ENCODE measurements around the gene CLDN10.

Gene CLDN10

GRCh38 chr13:95516492-95516891, 36.0 kb upstream of the CLDN10 start:
- Histone ChIP-seq H3K9ac (ENCODE audit: low read depth, low read length, poor library complexity) (no peak overlapping the region), H3K27me3 (ENCODE audit: control insufficient read depth in 3 of 3, insufficient read depth in 3 of 3, low read depth in 1 of 3, low read length in 3 of 3) (no peaks in the 10 kb centered on the region), H4K91ac (ENCODE audit: low read depth, low read length, poor library complexity) (no peak overlapping the region), H2BK5ac (ENCODE audit: low read length) (no peak overlapping the region), H3K4me2 (ENCODE audit: insufficient read depth, low read length, poor library complexity, severe bottlenecking) (no peak overlapping the region), H2BK15ac (ENCODE audit: low read length) (no peak overlapping the region), H3K14ac (ENCODE audit: low read length) (no peak overlapping the region), H3K23ac (ENCODE audit: low read depth, low read length, poor library complexity) (no peak overlapping the region), H2AFZ (ENCODE audit: low read length) (no peak overlapping the region), H2BK12ac (ENCODE audit: low read length) (no peak overlapping the region), H3K4me1 (ENCODE audit: control insufficient read depth in 2 of 2, insufficient read depth in 1 of 2, low read depth in 1 of 2, low read length in 2 of 2) (no peaks in the 10 kb centered on the region), H3K4me3 (ENCODE audit: low read length in 2 of 2) (no peak overlapping the region), H3K79me1 (ENCODE audit: low read depth, low read length) (no peaks in the 10 kb centered on the region), H3K27ac (replicated peaks; ENCODE audit: low read length) (no peak overlapping the region), H4K8ac (ENCODE audit: low read depth, low read length) (no peak overlapping the region), H3K9me3 (replicated peaks in 1 of 2; ENCODE audit: control insufficient read depth in 2 of 2, insufficient read depth in 1 of 2, low read depth in 1 of 2, low read length in 2 of 2) (no peaks in the 10 kb centered on the region), H3K4ac (ENCODE audit: low read length) (no peak overlapping the region), H2AK5ac (ENCODE audit: low read depth, low read length) (no peak overlapping the region), H2BK120ac (ENCODE audit: low read depth, low read length) (no peak overlapping the region), H3K18ac (ENCODE audit: low read length) (no peak overlapping the region), H3K36me3 (replicated peaks in 1 of 2; ENCODE audit: control insufficient read depth in 2 of 2, insufficient read depth in 2 of 2, low read length in 2 of 2) (no peaks in the 10 kb centered on the region)
- no peak for DNase-seq (ENCODE audit: low spot score)
- WGBS, 2 donors (ENCODE audit: extremely low coverage in 2 of 2, insufficient read length in 2 of 2, insufficient replicate concordance in 1 of 2) = no CpG with 5 or more reads among the region's 3 CpGs

DNA sequence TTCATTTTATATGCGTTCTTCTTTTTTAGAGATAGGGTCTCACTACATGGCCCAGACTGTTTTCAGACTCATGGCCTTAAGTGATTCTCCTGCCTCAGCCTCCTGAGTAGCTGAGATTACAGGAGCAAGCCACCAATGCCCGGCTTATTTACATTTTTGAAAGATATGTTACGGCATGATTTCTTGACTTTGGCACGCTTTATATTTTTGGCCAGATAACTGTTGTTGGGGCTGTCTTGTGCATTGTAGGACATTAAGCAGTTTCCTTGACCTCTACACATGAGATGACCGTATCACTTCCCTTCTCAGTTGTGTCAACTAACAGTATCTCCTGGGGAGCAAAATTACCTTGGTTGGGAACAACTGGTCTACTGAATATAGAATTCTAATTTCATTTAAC, 28.9 kb upstream of the CLDN10 start:
- no peaks in the 10 kb centered on the region for H3K4me1 ChIP-seq (ENCODE audit: control insufficient read depth in 2 of 2, insufficient read depth in 1 of 2, low read depth in 1 of 2, low read length in 2 of 2)
- no peak overlapping the region for H3K4me3 ChIP-seq (ENCODE audit: low read length in 2 of 2)
- H3K27me3 ChIP-seq (ENCODE audit: control insufficient read depth in 3 of 3, insufficient read depth in 3 of 3, low read depth in 1 of 3, low read length in 3 of 3) = no peaks in the 10 kb centered on the region
- H4K91ac ChIP-seq (ENCODE audit: low read depth, low read length, poor library complexity) = no peak overlapping the region
- no peak overlapping the region for H2BK120ac ChIP-seq (ENCODE audit: low read depth, low read length)
- no peaks in the 10 kb centered on the region for H3K36me3 ChIP-seq (replicated peaks in 1 of 2; ENCODE audit: control insufficient read depth in 2 of 2, insufficient read depth in 2 of 2, low read length in 2 of 2)
- no peak overlapping the region for H2BK15ac ChIP-seq (ENCODE audit: low read length)
- H2BK5ac ChIP-seq (ENCODE audit: low read length) = no peak overlapping the region
- no peak overlapping the region for H2AK5ac ChIP-seq (ENCODE audit: low read depth, low read length)
- H3K4me2 ChIP-seq (ENCODE audit: insufficient read depth, low read length, poor library complexity, severe bottlenecking) = no peak overlapping the region
- no peaks in the 10 kb centered on the region for H3K79me1 ChIP-seq (ENCODE audit: low read depth, low read length)
- no peak overlapping the region for H3K9ac ChIP-seq (ENCODE audit: low read depth, low read length, poor library complexity)
- no peak overlapping the region for H3K4ac ChIP-seq (ENCODE audit: low read length)
- no peak overlapping the region for H2AFZ ChIP-seq (ENCODE audit: low read length)
- no peaks in the 10 kb centered on the region for H3K9me3 ChIP-seq (replicated peaks in 1 of 2; ENCODE audit: control insufficient read depth in 2 of 2, insufficient read depth in 1 of 2, low read depth in 1 of 2, low read length in 2 of 2)
- no peak overlapping the region for H3K14ac ChIP-seq (ENCODE audit: low read length)
- H3K27ac ChIP-seq (replicated peaks; ENCODE audit: low read length) = no peak overlapping the region
- no peak overlapping the region for H3K23ac ChIP-seq (ENCODE audit: low read depth, low read length, poor library complexity)
- DNase-seq (ENCODE audit: low spot score) = no peak
- no CpG with 5 or more reads among the region's 5 CpGs for WGBS, 2 donors (ENCODE audit: extremely low coverage in 2 of 2, insufficient read length in 2 of 2, insufficient replicate concordance in 1 of 2)
- H4K8ac ChIP-seq (ENCODE audit: low read depth, low read length) = no peak overlapping the region
- no peak overlapping the region for H2BK12ac ChIP-seq (ENCODE audit: low read length)
- H3K18ac ChIP-seq (ENCODE audit: low read length) = no peak overlapping the region

DNA sequence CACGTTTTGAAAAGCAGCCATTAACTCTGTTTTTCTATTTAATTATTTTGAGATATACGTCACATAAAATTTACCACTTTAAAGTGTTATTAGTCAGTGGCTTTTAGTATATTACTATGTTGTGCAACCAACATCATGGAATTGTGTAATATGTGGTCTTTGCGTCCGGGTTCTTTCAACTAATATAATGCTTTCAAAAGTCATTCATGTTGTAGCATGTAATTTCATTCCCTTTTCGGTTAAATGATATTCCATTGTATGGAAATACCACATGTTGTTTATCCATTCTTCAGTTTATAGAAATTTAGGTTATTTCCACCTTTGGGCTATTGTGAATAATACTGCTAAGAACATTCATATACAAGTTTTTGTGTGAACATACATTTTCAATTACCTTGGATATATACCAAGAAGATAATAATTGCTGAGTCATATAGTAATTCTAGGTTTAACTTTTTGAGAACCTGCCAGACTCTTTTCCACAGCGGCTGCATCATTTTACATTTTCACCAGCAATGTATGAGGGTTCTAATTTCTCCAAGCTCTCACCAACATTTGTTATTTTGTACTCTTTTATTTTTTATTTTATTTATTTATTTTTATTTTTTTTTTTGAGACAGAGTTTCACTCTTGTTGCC, 28.1 kb upstream of the CLDN10 start:
- no peak overlapping the region for H3K4me3 ChIP-seq (ENCODE audit: low read length in 2 of 2)
- H2BK12ac ChIP-seq (ENCODE audit: low read length) = no peak overlapping the region
- WGBS, 2 donors (ENCODE audit: extremely low coverage in 2 of 2, insufficient read length in 2 of 2, insufficient replicate concordance in 1 of 2) = no CpG with 5 or more reads among the region's 6 CpGs
- no peak overlapping the region for H3K9ac ChIP-seq (ENCODE audit: low read depth, low read length, poor library complexity)
- H3K14ac ChIP-seq (ENCODE audit: low read length) = no peak overlapping the region
- no peaks in the 10 kb centered on the region for H3K4me1 ChIP-seq (ENCODE audit: control insufficient read depth in 2 of 2, insufficient read depth in 1 of 2, low read depth in 1 of 2, low read length in 2 of 2)
- no peak overlapping the region for H2AK5ac ChIP-seq (ENCODE audit: low read depth, low read length)
- H3K23ac ChIP-seq (ENCODE audit: low read depth, low read length, poor library complexity) = no peak overlapping the region
- DNase-seq (ENCODE audit: low spot score) = no peak
- H2BK120ac ChIP-seq (ENCODE audit: low read depth, low read length) = no peak overlapping the region
- H2BK15ac ChIP-seq (ENCODE audit: low read length) = no peak overlapping the region
- H3K27ac ChIP-seq (replicated peaks; ENCODE audit: low read length) = no peak overlapping the region
- H3K36me3 ChIP-seq (replicated peaks in 1 of 2; ENCODE audit: control insufficient read depth in 2 of 2, insufficient read depth in 2 of 2, low read length in 2 of 2) = no peaks in the 10 kb centered on the region
- no peak overlapping the region for H3K18ac ChIP-seq (ENCODE audit: low read length)
- no peak overlapping the region for H4K91ac ChIP-seq (ENCODE audit: low read depth, low read length, poor library complexity)
- H3K27me3 ChIP-seq (ENCODE audit: control insufficient read depth in 3 of 3, insufficient read depth in 3 of 3, low read depth in 1 of 3, low read length in 3 of 3) = no peaks in the 10 kb centered on the region
- H3K79me1 ChIP-seq (ENCODE audit: low read depth, low read length) = no peaks in the 10 kb centered on the region
- no peak overlapping the region for H3K4me2 ChIP-seq (ENCODE audit: insufficient read depth, low read length, poor library complexity, severe bottlenecking)
- no peak overlapping the region for H3K4ac ChIP-seq (ENCODE audit: low read length)
- no peak overlapping the region for H2AFZ ChIP-seq (ENCODE audit: low read length)
- H4K8ac ChIP-seq (ENCODE audit: low read depth, low read length) = no peak overlapping the region
- no peaks in the 10 kb centered on the region for H3K9me3 ChIP-seq (replicated peaks in 1 of 2; ENCODE audit: control insufficient read depth in 2 of 2, insufficient read depth in 1 of 2, low read depth in 1 of 2, low read length in 2 of 2)
- H2BK5ac ChIP-seq (ENCODE audit: low read length) = no peak overlapping the region

GRCh38 chr13:95527955-95528354, 24.6 kb upstream of the CLDN10 start:
- H2BK5ac ChIP-seq (ENCODE audit: low read length) = no peak overlapping the region
- H3K36me3 ChIP-seq (replicated peaks in 1 of 2; ENCODE audit: control insufficient read depth in 2 of 2, insufficient read depth in 2 of 2, low read length in 2 of 2) = no peaks in the 10 kb centered on the region
- no peak overlapping the region for H3K4me3 ChIP-seq (ENCODE audit: low read length in 2 of 2)
- no peak overlapping the region for H3K4me2 ChIP-seq (ENCODE audit: insufficient read depth, low read length, poor library complexity, severe bottlenecking)
- H3K27me3 ChIP-seq (ENCODE audit: control insufficient read depth in 3 of 3, insufficient read depth in 3 of 3, low read depth in 1 of 3, low read length in 3 of 3) = no peaks in the 10 kb centered on the region
- no peaks in the 10 kb centered on the region for H3K79me1 ChIP-seq (ENCODE audit: low read depth, low read length)
- H3K23ac ChIP-seq (ENCODE audit: low read depth, low read length, poor library complexity) = no peak overlapping the region
- no peak for DNase-seq (ENCODE audit: low spot score)
- H4K91ac ChIP-seq (ENCODE audit: low read depth, low read length, poor library complexity) = no peak overlapping the region
- no peak overlapping the region for H2AK5ac ChIP-seq (ENCODE audit: low read depth, low read length)
- H3K4ac ChIP-seq (ENCODE audit: low read length) = no peak overlapping the region
- no peak overlapping the region for H2AFZ ChIP-seq (ENCODE audit: low read length)
- no CpG with 5 or more reads among the region's 1 CpG for WGBS, 2 donors (ENCODE audit: extremely low coverage in 2 of 2, insufficient read length in 2 of 2, insufficient replicate concordance in 1 of 2)
- no peak overlapping the region for H2BK120ac ChIP-seq (ENCODE audit: low read depth, low read length)
- H3K9me3 ChIP-seq (replicated peaks in 1 of 2; ENCODE audit: control insufficient read depth in 2 of 2, insufficient read depth in 1 of 2, low read depth in 1 of 2, low read length in 2 of 2) = no peaks in the 10 kb centered on the region
- H3K27ac ChIP-seq (replicated peaks; ENCODE audit: low read length) = no peak overlapping the region
- no peak overlapping the region for H3K14ac ChIP-seq (ENCODE audit: low read length)
- no peak overlapping the region for H4K8ac ChIP-seq (ENCODE audit: low read depth, low read length)
- no peaks in the 10 kb centered on the region for H3K4me1 ChIP-seq (ENCODE audit: control insufficient read depth in 2 of 2, insufficient read depth in 1 of 2, low read depth in 1 of 2, low read length in 2 of 2)
- H2BK15ac ChIP-seq (ENCODE audit: low read length) = no peak overlapping the region
- H3K18ac ChIP-seq (ENCODE audit: low read length) = no peak overlapping the region
- no peak overlapping the region for H2BK12ac ChIP-seq (ENCODE audit: low read length)
- H3K9ac ChIP-seq (ENCODE audit: low read depth, low read length, poor library complexity) = no peak overlapping the region

All from neuronal stem cell (in vitro differentiated cells).